RWPE1 (cell line): Measurements from ENCODE around the gene NDUFB10.
A peak's percentile ranks its signal among the peaks of the same experiment; 100 is the strongest.

Experiments
- CTCF ChIA-PET: fragments of 350-600 bp; sonication (Branson Sonifier 250); formaldehyde crosslinking; extraction: SDS; loops from one replicate; lab custom pipeline; 2021; lab: Yijun Ruan, JAX
- POLR2A ChIA-PET: fragments of 400-600 bp; formaldehyde crosslinking; extraction: SDS; loops from one replicate; lab custom pipeline; 2020; ENCODE audit warnings: antibody characterized with exemption; ENCODE audit not compliant: low non-redundant PET; lab: Yijun Ruan, JAX
- DNase-seq: peaks from one replicate; pipeline ENCODE4 v3.0.0; 2012; ENCODE audit warnings: low spot score
- H3K27ac ChIP-seq: fragments of 450-650 bp; 2 replicates; pipeline ENCODE4 v1.5.1; 2017
- TF ChIP-seq, protein P1 (sequence below): fragments of 450-650 bp; conservative IDR thresholded peaks from 2 replicates; pipeline ENCODE4 v1.5.1; 2017; ENCODE audit warnings: low read depth, mild to moderate bottlenecking

Gene NDUFB10

DNA sequence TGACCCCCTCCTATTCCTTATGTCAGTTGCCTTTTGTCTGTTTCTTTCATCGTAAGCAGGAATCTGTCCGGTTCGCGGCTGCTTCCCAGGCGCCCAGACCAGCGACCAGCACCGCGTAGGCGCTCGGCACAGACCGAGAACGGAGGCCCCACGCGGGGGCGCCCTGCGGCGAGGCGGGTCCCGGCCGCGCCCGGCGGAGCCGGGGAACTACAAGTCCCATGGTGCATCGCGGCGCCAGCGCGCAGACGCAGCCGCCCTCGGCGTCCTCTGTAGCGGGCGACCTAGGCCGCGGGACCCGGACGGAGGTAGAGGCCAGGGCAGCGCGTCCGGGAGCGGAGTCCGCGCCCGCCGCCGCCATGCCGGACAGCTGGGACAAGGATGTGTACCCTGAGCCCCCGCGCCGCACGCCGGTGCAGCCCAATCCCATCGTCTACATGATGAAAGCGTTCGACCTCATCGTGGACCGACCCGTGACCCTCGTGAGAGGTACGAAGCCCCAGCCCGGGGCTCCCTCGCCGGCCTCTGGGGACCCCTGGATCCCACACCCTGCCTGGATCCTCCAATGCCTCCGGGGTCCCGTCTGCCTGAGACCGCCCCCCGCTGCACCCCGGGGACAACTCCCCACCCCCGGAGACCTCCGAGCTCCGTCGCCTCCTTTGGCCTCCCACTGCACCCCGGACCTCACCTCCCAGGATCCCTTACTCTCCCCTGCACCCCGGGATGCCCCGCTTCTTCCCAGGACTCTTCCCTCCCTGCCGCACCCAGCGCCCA, at the start of gene NDUFB10:
Gene NDUFB10 (plus strand): TSS at position 270 of the 771 bp plus-strand sequence. CDS start 87 bp downstream, at position 357.
- CTCF ChIA-PET: no interaction called here
- DNase-seq: no peak
- peak within 1 kb of the TSS; percentile 94 for H3K27ac ChIP-seq
- TF ChIP-seq, protein P1, sequence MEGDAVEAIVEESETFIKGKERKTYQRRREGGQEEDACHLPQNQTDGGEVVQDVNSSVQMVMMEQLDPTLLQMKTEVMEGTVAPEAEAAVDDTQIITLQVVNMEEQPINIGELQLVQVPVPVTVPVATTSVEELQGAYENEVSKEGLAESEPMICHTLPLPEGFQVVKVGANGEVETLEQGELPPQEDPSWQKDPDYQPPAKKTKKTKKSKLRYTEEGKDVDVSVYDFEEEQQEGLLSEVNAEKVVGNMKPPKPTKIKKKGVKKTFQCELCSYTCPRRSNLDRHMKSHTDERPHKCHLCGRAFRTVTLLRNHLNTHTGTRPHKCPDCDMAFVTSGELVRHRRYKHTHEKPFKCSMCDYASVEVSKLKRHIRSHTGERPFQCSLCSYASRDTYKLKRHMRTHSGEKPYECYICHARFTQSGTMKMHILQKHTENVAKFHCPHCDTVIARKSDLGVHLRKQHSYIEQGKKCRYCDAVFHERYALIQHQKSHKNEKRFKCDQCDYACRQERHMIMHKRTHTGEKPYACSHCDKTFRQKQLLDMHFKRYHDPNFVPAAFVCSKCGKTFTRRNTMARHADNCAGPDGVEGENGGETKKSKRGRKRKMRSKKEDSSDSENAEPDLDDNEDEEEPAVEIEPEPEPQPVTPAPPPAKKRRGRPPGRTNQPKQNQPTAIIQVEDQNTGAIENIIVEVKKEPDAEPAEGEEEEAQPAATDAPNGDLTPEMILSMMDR: peak; percentile 90
- POLR2A ChIA-PET: interaction anchor here (0.6 kb wide), 1 partner anchor 16 kb away, joined by 3 read pairs; no protein-coding TSS in a partner anchor

DNA sequence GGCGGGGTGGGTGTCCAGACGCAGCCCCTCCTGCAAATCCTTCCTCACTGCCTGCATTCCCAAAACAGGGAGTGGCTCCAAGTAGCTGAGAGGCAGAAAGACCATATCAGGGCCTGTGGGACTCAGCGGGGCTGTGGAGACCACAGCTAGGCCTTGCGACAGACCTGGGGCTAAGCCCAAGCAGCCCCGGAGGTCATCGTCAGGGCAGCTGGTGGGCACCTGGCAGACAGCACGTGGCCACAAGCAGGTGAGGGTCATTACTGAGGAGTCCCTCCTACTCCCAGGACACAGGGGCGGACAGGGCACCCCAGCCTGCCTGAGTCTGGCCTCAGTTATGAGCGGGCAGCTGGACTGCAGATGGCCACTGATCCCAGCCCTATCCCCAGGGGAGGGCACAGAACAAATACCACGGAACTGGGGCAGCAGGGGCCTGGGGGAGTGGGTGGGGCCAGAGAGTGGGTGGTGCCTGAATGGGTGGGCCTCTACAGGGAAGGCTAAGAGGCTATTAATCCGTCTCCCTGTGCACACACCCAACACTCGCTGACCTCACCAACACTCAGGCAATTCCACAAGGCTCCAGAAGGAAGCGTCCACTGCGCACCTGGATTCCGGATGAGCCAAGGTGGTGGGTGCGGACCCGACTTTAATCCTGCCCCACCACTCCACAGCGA, 49.6 kb upstream of the NDUFB10 start:
- TF ChIP-seq, protein P1: no peak

DNA sequence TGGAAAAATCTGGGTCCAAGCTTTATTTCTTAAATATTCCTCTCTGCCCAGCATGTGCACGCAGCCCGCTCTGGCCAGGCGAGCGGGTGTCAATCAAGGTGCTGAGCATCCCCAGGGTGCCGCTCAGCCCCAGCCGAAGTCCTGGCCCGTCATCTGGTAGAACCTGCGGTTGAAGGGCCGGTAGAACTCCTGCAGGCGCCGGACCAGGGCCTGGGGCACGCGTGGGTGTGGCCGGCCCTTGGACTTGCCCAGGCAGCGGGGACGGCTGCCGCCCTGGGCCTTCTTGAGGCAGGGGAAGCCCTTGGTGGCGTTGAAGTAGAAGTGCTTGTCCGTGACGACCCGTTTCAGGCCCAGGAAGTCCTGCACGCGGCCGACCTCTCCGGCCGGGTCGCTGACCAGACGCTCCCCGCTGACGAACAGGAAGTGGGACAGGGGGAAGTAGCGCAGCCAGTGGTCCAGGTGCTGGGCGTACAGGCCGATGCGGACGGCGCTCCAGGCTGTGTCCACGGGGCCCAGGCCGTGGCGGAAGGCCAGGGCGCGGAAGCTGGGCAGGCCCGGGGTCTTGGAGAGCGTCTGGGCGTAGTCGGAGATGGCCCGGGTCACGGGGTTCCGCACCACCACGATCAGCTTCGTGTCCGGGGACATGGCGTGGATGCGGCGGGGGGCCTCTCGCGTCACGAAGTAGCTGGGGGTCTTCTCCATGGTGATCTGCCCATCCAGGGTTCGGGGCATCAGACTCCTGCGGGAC, 47.7 kb upstream of the NDUFB10 start:
- ChIA-PET CTCF (no interaction called here), POLR2A (no interaction called here)
- TF ChIP-seq, protein P1: no peak
- H3K27ac ChIP-seq: no peak overlapping the region
- DNase-seq: no peak

More for the DNA sequence above, 49.6 kb upstream of the NDUFB10 start:
- H3K27ac ChIP-seq: no peak overlapping the region
- ChIA-PET CTCF (interaction anchor here (1.0 kb wide), 1 partner anchor 20 kb away, joined by 4 read pairs; no protein-coding TSS in a partner anchor), POLR2A (interaction anchor here (1.1 kb wide), 1 partner anchor 55 kb away, joined by 3 read pairs; no protein-coding TSS in a partner anchor)
- DNase-seq: no peak

DNA sequence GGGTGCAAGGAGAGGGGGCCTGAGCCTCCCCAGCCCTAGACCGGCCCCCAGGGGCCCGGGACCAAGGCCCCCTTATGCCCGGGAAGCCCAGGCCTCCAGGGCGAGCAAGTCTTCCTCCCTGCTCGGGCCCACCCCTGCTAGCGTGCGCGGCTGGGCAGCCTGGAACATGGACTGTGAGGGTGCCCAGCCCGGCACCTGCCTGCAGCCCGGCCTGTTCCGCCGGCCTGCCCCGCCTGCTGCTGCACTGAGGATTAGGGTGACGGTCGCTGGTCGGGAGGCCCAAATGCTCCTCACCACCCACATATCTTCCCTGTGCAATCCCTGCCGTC, 47.2 kb upstream of the NDUFB10 start:
- H3K27ac ChIP-seq: 0 out of 2 replicates have a peak overlapping the region, but pooled peaks have one; percentile 57
- ChIA-PET POLR2A (no interaction called here), CTCF (no interaction called here)
- TF ChIP-seq, protein P1: no peak
- no peak for DNase-seq

DNA sequence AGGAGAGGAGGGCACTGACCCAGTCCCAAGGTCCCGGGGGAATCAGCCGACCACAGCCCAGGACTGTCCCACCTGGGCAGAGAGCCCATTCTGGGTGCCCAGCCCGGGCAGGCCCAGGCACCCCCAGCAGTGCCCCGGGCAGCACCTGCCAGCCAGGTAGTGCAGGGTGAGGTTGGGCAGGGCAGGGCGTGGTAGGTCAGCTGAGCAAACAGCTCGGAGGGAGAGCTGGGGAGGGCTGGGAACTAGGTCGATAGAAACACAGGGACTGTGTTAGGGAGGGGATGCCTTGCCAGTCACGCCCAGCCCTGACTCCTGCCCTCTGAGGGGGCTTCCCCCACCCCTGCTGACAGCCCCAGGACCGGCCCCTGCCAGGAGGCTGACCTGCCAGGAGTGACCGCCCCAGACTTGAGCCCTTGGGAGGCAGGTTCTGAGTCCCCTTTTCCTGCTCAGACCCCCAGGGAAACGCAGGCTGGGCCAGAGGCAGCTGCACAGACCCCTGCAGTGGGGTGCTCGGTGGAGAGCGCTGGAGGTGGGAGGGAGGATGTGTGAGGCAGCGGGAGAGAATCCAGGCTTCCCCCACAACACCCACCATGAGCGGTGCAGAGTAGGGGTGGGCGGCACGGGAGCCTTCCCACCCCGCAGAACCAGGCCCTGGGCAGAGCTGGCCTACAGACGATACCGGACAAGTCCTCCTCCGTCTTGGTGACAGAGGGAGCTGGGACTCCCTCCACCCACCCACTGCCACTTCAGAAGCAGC, 45.8 kb upstream of the NDUFB10 start:
- peak overlapping the region; percentile 57 for H3K27ac ChIP-seq
- peak; percentile 62 for DNase-seq
- CTCF ChIA-PET: interaction anchor here (0.6 kb wide), 1 partner anchor 12 kb away, joined by 7 read pairs; no protein-coding TSS in a partner anchor
- POLR2A ChIA-PET: interaction anchor here (1.1 kb wide), 1 partner anchor 242 kb away, joined by 3 read pairs; the partner anchor contains the start of gene TRAF7
- TF ChIP-seq, protein P1: no peak
